LoVo (cell line): ENCODE measurements around the gene PLD4.
"Not testable (repeated sequence)": the region's sequence is repeated elsewhere in the genome, so short reads cannot be mapped to it uniquely, and the experiment has no call there.

Experiments used
- DNase-seq: peaks from one replicate; pipeline ENCODE4 v3.0.0-alpha.2; 2016; ENCODE audit warnings: low spot score

PLD4 gene

DNA sequence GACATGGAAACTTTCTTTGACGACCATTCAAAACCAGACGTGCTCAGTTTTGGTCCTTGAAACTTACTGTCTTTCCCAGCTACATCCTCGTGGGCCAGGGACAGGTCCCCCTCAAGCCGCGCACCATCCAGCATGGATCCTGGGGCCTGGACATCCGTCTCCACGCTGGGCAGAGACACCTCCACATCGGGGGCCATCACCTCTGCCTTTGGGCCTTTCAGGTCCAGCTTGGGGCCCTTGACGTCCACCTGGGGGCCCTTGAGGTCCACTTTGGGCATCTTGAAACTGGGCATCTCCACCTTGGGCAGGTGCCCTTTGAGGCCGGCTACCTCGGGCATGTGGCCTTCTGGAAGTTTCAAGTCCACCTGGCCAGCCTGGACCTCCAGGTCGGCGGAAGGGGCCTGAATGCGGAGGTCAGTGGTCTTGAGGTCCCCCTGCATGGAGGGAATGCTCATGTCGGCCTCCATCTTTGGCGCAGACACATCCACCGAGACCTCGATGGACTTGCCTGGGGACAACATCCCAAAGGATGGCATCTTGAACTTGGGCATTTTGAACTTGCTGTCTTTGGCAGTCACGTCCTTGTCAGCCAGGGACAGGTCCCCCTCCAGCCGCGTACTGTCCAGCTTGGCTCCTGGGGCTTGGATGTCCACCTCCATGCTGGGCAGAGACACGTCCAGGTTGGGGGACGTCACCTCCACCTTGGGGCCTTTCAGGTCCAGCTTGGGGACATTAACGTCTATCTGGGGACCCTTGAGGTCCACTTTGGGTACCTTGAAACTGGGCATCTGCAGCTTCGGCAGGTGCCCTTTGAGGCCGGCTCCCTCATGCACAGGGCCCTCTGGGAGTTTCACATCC lies 17.1 kb downstream of the PLD4 start:
- no peak for DNase-seq

GRCh38 chr14:104942586-104942985 lies 17.9 kb downstream of the PLD4 start:
- no peak for DNase-seq

- DNase-seq = not testable (repeated sequence)
Measured at GRCh38 chr14:104943216-104944015, 18.7 kb downstream of the PLD4 start.

GRCh38 chr14:104944016-104944308 lies 19.3 kb downstream of the PLD4 start:
- DNase-seq = not testable (repeated sequence)

DNA sequence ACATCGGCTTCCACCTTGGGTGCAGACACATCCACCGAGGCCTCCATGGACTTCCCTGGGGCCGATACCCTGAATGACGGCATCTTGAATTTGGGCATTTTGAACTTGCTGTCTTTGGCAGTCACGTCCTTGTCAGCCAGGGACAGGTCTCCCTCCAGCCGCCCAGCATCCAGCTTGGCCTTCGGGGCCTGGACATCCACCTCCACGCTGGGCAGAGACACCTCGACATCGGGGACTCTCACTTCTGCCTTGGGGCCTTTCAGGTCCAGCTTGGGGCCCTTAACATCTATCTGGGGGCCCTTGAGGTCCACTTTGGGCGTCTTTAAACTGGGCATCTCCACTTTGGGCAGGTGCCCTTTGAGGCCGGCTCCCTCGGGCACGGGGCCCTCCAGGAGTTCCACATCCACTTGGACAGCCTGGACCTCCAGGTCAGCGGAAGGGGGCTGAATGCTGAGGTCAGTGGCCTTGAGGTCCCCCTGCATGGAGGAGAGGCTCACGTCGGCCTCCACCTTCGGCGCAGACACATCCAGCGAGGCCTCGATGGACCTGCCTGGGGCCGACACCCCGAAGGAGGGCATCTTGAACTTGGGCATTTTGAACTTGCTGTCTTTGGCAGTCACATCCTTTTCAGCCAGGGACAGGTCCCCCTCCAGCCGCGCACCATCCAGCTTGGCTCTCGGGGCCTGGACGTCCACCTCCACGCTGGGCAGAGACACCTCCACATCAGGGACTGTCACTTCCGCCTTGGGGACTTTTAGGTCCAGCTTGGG lies 19.9 kb downstream of the PLD4 start:
- not testable (repeated sequence) for DNase-seq

- DNase-seq = not testable (repeated sequence)
Measured at GRCh38 chr14:104945266-104945665, 20.6 kb downstream of the PLD4 start.

DNA sequence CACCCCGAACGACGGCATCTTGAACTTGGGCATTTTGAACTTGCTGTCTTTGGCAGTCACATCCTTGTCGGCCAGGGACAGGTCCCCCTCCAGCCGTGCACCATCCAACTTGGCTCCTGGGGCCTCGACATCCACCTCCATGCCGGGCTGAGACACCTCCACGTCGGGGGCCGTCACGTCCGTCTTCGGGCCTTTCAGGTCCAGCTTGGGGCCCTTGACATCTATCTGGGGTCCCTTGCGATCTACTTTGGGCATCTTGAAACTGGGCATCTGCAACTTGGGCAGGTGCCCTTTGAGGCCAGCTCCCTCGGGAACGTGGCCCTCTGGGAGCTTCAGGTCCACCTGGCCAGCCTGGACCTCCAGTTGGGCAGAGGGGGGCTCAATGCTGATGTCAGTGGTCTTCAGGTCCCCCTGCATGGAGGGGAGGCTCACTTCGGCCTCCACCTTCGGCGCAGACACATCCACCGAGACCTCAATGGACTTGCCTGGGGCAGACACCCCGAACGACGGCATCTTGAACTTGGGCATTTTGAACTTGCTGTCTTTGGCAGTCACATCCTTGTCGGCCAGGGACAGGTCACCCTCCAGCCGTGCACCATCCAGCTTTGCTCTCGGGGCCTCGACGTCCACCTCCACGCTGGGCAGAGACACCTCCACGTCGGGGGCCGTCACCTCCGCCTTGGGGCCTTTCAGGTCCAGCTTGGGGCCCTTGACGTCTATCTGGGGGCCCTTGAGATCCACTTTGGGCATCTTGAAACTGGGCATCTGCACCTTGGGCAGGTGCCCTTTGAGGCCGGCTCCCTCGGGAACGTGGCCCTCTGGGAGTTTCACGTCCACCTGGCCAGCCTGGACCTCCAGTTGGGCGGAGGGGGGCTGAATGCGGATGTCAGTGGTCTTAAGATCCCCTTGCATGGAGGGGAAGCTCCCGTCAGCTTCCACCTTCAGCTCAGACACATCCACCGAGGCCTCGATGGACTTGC lies 21.6 kb downstream of the PLD4 start:
- DNase-seq = not testable (repeated sequence)

DNA sequence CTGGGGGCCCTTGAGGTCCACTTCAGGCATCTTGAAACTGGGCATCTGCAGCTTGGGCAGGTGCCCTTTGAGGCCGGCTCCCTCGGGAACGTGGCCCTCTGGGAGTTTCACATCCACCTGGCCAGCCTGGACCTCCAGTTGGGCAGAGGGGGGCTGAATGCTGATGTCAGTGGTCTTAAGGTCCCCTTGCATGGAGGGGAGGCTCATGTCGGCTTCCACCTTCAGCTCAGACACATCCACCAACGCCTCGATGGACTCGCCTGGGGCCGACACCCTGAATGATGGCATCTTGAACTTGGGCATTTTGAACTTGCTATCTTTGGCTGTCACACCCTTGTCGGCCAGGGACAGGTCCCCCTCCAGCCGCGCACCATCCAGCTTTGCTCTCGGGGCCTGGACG lies 22.5 kb downstream of the PLD4 start:
- DNase-seq = not testable (repeated sequence)

- not testable (repeated sequence) for DNase-seq
Measured at GRCh38 chr14:104947881-104948735, 23.4 kb downstream of the PLD4 start.

- DNase-seq = no peak
Measured at GRCh38 chr14:104948736-104949031, 24.0 kb downstream of the PLD4 start.

DNA sequence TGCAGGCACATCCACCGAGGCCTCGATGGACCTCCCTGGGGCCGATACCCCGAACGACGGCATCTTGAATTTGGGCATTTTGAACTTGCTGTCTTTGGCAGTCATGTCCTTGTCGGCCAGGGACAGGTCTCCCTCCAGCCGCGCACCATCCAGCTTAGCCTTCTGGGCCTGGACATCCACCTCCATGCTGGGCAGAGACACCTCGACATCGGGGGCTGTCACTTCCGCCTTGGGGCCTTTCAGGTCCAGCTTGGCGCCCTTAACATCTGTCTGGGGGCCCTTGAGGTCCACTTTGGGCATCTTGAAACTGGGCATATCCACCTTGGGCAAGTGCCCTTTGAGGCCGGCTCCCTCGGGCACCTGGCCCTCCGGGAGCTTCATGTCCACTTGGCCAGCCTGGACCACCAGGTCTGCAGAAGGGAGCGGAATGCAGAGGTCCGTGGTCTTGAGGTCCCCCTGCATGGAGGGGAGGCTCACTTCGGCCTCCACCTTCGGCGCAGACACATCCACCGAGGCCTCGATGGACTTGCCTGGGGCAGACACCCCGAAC lies 24.8 kb downstream of the PLD4 start:
- DNase-seq = not testable (repeated sequence)

DNA sequence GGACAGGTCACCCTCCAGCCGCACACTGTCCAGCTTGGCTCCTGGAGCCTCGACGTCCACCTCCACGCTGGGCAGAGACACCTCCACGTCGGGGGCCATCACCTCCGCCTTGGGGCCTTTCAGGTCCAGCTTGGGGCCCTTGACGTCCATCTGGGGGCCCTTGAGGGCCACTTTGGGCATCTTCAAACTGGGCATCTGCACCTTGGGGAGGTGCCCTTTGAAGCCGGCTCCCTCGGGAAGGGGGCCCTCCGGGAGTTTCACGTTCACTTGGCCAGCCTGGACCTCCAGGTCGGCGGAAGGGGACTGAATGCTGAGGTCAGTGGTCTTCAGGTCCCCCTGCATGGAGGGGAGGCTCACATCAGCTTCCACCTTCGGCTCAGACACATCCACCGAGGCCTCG lies 25.3 kb downstream of the PLD4 start:
- DNase-seq = no peak

GRCh38 chr14:104950701-104951100 lies 26.0 kb downstream of the PLD4 start:
- not testable (repeated sequence) for DNase-seq

DNA sequence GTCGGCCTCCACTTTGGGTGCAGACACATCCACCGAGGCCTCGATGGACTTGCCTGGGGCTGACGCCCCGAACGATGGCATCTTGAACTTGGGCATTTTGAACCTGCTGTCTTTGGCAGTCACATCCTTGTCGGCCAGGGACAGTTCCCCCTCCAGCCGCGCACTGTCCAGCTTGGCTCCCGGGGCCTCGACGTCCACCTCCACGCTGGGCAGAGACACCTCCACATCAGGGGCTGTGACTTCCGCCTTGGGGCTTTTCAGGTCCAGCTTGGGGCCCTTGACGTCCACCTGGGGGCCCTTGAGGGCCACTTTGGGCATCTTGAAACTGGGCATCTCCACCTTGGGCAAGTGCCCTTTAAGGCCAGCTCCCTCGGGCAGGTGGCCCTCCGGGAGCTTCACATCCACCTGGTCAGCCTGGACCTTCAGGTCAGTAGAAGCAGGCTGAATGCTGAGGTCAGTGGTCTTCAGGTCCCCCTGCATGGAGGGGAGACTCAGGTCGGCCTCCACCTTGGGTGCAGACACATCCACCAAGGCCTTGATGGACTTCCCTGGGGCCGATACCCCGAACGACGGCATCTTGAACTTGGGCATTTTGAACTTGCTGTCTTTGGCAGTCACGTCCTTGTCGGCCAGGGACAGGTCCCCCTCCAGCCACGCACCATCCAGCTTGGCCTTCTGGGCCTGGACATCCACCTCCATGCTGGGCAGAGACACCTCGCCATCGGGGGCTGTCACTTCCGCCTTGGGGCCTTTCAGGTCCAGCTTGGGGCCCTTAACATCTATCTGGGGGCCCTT lies 27.4 kb downstream of the PLD4 start:
- not testable (repeated sequence) for DNase-seq

DNA sequence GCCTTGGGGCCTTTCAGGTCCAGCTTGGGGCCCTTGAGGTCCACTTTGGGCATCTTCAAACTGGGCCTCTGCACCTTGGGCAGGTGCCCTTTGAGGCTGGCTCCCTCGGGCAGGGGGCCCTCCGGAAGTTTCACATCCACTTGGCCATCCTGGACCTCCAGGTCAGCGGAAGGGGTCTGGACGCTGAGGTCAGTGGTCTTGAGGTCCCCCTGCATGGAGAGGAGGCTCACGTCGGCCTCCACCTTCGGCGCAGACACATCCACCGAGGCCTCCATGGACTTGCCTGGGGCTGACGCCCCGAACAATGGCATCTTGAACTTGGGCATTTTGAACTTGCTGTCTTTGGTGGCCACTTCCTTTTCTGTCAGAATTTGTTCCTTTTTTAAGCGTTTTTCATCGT lies 28.4 kb downstream of the PLD4 start:
- DNase-seq = no peak

DNA sequence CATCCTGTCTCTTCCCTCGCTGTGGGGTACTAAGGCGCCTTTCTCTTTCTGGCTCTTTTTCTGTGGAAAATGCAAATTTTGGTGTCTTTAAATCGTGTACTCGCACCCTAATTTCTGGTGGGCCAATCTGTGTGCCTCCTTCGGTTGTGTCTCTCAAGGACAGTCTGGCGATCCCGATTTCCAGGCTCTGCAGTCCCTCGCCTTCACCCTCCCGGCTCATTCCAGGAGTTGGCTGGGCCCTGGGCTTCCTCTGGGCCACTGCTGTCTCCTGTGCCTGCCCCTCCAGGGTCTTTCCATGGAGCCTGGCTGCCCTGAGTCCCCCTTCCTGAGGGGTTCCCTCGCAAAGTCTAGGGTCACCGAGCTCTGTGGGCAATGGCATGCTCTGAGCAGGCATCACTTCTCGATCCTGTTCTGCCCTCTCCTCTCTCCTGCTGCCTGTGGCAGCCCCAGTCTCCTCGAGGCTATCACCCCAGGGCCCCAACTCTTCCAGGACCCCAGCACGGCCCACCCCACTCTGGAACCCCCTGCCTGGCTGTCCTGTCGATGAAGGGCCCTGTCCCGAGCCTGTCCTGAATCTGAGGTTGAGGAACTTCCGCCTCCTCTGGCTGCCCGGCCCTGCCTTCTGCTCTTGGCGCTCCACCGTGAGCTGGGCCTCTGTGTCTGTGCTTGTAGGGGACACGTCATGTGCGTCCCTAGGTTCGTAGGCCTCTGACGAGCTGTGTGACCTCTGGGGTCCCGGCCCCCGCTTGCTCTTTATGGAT lies 29.4 kb downstream of the PLD4 start:
- DNase-seq = no peak

- DNase-seq = no peak
Measured at GRCh38 chr14:104954746-104955395, 30.2 kb downstream of the PLD4 start.

DNA sequence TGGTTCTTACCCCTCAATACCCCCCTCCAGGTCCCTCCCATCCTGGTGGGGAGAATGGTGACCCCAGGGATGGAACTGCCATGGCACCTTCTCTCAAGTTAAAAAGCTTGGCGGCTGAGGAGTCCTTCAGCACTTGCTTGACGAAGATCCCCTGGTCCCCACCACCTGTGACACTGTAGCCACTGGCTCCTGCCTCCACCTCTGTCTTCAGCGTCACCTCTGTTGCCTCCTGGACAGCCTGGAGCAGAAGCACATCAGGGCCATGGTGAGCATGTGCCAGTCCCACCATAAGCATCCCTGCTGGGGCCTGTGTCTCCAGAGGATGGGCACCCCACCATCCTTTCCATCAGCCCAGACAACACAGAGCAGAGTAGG lies 30.7 kb downstream of the PLD4 start:
- no peak for DNase-seq
